Putamen (tissue), 1 donor: Measurements from ENCODE around the gene ONECUT3.

ENCODE experiments used
- DNase-seq: peaks from one replicate; pipeline ENCODE4 v3.0.0-alpha.2; 2016; ENCODE audit warnings: low spot score

The ONECUT3 gene

GRCh38 chr19:1814833-1815604 is 61.7 kb downstream of the ONECUT3 start:
- no peak for DNase-seq

- no peak for DNase-seq
These were observed 62.6 kb downstream of the ONECUT3 start for GRCh38 chr19:1815605-1816529.

GRCh38 chr19:1816530-1817298 is 63.4 kb downstream of the ONECUT3 start:
- DNase-seq: no peak

- DNase-seq: no peak
These were observed 64.4 kb downstream of the ONECUT3 start for GRCh38 chr19:1817553-1818179.

- no peak for DNase-seq
These were observed 65.4 kb downstream of the ONECUT3 start for GRCh38 chr19:1818549-1819195.

- no peak for DNase-seq
These were observed 66.3 kb downstream of the ONECUT3 start for GRCh38 chr19:1819341-1820255.

- DNase-seq: no peak
These were observed 68.9 kb downstream of the ONECUT3 start for GRCh38 chr19:1822210-1822609.

GRCh38 chr19:1823020-1823419 is 69.7 kb downstream of the ONECUT3 start:
- no peak for DNase-seq

GRCh38 chr19:1823539-1824251 is 70.4 kb downstream of the ONECUT3 start:
- no peak for DNase-seq

- DNase-seq: no peak
These were observed 70.9 kb downstream of the ONECUT3 start for GRCh38 chr19:1824252-1824622.

GRCh38 chr19:1825909-1826556 is 72.7 kb downstream of the ONECUT3 start:
- DNase-seq: peak; percentile 47

- no peak for DNase-seq
These were observed 73.5 kb downstream of the ONECUT3 start for GRCh38 chr19:1826557-1827521.

GRCh38 chr19:1827566-1828278 is 74.4 kb downstream of the ONECUT3 start:
- DNase-seq: no peak

GRCh38 chr19:1828279-1829238 is 75.3 kb downstream of the ONECUT3 start:
- DNase-seq: no peak

- DNase-seq: no peak
These were observed 76.7 kb downstream of the ONECUT3 start for GRCh38 chr19:1829958-1830357.

GRCh38 chr19:1830568-1830967 is 77.3 kb downstream of the ONECUT3 start:
- DNase-seq: no peak
